Right kidney (tissue), 9 donors: ENCODE measurements around the gene CAPS.
"Not testable (repeated sequence)": the region's sequence is repeated elsewhere in the genome, so short reads cannot be mapped to it uniquely, and the experiment has no call there.

ENCODE experiments used
- DNase-seq: peaks from one replicate; pipeline ENCODE4 v3.0.0-alpha.2; 2016
- long read RNA-seq, 8 donors: transcript quantifications; one replicate each; lab custom pipeline, GENCODE V29; 2026

CAPS gene
- long read RNA-seq, donor 1, transcript CAPS-203 (5 exons, 3,750 nt) = major isoform, 40 of 47 reads
- long read RNA-seq, donor 1, partial matches to known transcripts = 5 of 47 reads
- long read RNA-seq, donor 1, other reads (novel, unspliced or antisense) = 0 of 47 reads
- long read RNA-seq, donor 2, transcript CAPS-203 (5 exons, 3,750 nt) = major isoform, 7 of 8 reads
- long read RNA-seq, donor 2, partial matches to known transcripts = 0 of 8 reads
- long read RNA-seq, donor 2, other reads (novel, unspliced or antisense) = 0 of 8 reads
- long read RNA-seq, donor 3, transcript CAPS-203 (5 exons, 3,750 nt) = major isoform, 13 of 14 reads
- long read RNA-seq, donor 3, partial matches to known transcripts = 0 of 14 reads
- long read RNA-seq, donor 3, other reads (novel, unspliced or antisense) = 0 of 14 reads
- long read RNA-seq, donor 4, transcript CAPS-203 (5 exons, 3,750 nt) = major isoform, 15 of 16 reads
- long read RNA-seq, donor 4, partial matches to known transcripts = 0 of 16 reads
- long read RNA-seq, donor 4, other reads (novel, unspliced or antisense) = 0 of 16 reads
- long read RNA-seq, donor 5, transcript CAPS-203 (5 exons, 3,750 nt) = major isoform, 14 of 14 reads
- long read RNA-seq, donor 5, partial matches to known transcripts = 0 of 14 reads
- long read RNA-seq, donor 5, other reads (novel, unspliced or antisense) = 0 of 14 reads
- long read RNA-seq, donor 6, transcript CAPS-203 (5 exons, 3,750 nt) = major isoform, 26 of 34 reads
- long read RNA-seq, donor 6, partial matches to known transcripts = 8 of 34 reads
- long read RNA-seq, donor 6, other reads (novel, unspliced or antisense) = 0 of 34 reads
- long read RNA-seq, donor 7 = 0 reads
- long read RNA-seq, donor 8, transcript CAPS-203 (5 exons, 3,750 nt) = major isoform, 11 of 19 reads
- long read RNA-seq, donor 8, partial matches to known transcripts = 7 of 19 reads
- long read RNA-seq, donor 8, other reads (novel, unspliced or antisense) = 0 of 19 reads

DNA sequence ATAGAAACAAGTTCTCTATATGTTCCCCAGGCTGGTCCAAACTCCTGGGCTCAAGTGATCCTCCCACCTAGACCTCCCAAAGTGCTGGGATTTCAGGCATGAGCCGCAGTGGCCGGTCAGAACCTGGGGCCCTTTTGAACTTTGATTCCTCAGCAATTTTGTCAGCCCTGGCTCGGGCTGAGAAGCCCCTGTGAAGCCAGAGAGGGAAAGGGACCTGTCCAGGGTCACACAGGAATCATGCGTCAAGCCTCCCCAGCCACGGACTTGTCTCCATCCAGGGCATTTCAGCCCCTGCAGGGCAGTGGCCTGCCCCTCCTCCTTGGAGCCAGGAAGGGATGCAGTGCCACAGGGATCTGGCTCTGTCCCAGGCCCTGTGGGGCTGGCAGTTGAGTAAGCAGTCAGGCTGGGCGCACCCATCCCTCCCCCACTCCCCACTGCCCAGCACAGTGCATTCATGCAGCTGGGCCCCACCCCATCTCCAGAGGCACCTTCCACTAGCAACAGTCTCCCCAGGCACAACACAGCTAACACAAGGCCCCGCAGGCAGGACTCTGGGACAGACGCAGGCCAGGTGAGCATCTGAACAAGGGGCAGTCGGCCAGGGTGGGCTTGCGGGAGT is at the start of gene CAPS:
TSS of gene CAPS (plus strand) at position 516 of the 619 bp plus-strand sequence. CDS start 153 bp downstream, outside the sequence.
- no peak for DNase-seq

GRCh38 chr19:5864725-5865486 is 49.1 kb upstream of the CAPS start:
- DNase-seq = no peak

DNA sequence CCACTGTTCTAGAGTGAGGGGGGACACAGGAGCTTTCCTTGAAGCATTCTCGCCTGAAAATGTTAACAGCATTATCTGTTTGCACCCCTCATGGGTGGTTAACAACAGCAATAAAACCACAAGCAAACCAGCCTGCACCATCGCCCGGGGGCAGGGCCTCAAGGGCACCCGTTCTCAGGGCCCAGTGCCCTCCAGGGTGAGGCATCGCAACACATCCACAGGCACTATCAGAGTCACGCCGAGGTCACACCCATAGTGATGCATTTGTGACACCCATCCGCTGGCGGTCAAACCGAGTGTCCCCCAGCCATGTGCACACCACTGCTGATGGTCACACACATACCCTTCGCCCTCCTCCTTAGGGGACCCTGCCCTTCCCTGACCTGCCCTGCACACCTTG is 48.3 kb upstream of the CAPS start:
- no peak for DNase-seq

DNA sequence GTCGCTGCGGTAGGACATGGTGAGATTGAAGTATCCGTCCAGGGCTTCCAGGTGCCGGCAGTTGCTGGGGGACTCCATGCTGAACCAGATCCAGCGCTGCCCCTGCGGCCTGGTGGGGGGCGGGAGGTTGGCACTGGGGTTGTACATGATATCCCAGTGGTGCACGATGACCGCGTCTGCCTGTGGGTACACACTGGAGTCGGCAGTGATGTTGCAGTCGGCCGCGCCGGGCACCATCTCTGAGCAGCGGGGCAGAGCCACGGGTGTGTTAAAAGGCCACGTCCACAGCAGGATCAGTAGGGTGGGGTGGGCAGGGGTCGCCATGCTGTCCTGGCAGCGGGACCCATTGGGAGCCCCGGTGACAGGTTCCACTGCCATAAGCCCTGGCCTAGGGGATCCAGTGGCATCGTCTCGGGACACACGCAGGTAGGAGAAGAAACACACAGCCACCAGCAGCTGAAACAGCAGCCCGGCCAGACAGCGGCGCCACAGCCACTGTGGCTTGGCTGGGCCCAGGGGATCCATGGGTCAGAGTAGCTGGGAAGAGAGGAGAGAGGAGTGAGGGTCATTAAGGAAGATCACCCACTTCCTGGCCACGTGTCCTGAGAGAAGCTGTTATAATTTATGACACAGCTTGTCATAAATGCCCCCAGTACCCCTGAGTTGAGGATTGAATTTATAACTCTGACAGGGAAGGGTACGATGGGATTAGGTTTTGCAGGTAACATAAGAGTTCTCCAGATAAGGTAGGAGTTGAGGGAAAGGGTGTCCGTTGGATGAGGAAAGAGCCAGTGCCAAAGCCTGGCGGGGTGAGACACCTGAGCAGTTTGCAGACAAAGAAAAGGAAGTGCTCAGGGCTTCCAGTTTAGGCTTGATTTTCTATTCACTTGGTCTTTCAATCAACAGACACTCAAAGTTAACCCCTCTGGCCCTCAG is 46.6 kb upstream of the CAPS start:
- no peak for DNase-seq

DNA sequence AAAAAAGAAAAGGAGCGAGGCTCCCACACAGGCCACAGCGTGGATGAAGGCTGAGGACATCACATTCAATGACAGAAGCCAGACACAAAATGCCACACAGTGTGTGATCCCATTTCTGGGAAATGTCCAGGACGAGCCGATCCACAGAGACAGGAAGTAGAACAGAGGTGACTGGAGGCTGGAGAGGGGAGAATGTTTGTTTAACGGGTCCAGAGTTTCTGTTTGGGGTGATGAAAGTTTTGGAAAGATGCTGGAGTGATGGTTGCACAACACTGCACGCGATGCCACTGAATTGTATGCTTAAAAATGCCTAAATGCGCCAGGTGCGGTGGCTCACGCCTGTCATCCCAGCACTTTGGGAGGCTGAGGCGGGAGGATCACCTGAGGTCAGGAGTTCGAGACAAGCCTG is 43.1 kb upstream of the CAPS start:
- no peak for DNase-seq

DNA sequence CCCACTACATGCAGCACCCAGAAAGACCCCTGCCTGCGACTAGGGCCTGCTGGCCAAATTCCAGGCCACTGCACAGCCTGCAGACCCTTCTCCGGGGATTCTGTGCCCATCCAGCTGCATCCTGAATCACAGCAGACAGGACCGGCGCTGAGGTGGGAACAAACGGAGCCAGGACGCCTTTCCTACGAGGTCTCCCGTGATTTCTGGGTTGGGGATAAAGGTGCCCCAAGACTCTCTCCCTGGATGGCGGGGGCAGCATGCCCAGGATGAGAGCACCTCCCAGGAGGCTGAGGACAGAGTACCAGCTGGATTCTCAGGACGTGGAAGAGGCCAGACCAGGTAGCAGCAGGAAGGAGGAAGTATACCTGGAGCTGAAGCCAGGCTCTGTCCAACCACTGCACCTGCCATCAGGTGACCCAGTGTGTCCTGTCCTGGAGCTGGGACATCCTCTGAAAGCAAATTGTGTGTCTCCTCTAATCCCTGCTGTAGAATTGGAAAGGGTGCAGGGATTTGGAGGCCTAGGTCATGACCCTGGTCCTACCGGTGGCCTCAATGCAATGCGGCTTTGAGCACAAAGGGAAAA is 40.3 kb upstream of the CAPS start:
- no peak for DNase-seq

GRCh38 chr19:5874496-5874895 is 39.6 kb upstream of the CAPS start:
- DNase-seq = not testable (repeated sequence)

- no peak for DNase-seq
These were observed 36.6 kb upstream of the CAPS start for GRCh38 chr19:5877427-5877826.

GRCh38 chr19:5877882-5878281 is 36.2 kb upstream of the CAPS start:
- DNase-seq = no peak

- no peak for DNase-seq
These were observed 33.9 kb upstream of the CAPS start for GRCh38 chr19:5880196-5880595.

GRCh38 chr19:5880604-5881078 is 33.4 kb upstream of the CAPS start:
- DNase-seq = no peak

- no peak for DNase-seq
These were observed 32.3 kb upstream of the CAPS start for GRCh38 chr19:5881543-5882299.

DNA sequence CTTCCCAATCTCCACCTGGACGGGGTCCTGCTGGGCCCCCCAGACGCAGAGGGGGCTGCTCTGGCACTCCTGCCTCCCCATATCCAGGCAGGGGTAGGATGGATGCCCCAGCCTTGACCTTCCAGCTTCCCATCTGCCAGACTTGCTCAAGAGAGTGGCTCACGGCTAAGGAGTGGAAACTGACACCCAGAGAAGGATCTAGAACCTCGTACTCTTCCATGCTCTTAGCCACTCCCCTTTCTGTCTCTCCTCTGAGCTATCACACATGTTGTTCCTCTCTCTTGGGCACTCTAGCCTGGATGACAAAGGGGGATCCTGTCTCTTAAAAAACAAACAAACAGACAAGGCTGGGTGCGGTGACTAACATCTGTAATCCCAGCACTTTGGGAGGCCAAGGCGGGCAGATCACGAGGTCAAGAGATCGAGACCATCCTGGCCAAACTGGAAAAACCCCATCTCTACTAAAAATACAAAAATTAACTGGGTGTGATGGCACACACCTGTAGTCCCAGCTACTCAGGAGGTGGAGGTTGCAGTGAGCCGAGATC is 31.6 kb upstream of the CAPS start:
- no peak for DNase-seq

GRCh38 chr19:5883157-5883873 is 30.7 kb upstream of the CAPS start:
- not testable (repeated sequence) for DNase-seq

GRCh38 chr19:5884065-5884811 is 29.8 kb upstream of the CAPS start:
- DNase-seq = not testable (repeated sequence)

DNA sequence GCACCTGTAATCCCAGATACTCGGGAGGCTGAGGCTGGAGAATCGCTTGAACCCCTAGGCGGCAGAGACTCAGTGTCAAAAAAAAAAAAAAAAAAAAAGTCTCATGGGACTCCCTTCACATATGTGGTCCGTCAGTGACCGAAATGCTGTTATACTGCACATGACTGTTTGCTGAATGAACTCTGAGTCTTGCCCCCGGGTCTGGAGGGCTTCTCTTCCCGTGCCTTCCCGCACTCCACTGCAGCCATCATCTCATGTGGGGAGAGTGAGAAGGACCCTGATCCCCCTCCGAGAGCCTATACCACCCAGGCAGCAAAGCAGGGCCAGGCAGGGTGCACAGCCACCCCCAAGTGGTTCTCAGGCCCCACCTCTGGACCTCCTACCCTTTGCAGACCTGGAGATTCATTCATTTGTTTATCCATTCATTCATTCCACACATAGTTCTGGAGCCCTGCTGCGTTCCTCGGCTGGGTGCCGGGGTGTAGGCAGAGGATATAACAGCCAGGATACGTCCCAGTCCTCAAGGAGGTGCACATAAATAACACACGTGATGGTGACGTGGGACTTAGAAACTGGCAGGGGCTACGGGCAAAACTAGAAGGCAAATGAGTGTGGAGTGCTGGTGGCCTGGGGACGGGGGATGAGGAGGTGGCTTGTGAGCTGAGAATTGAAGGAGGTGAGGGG is 24.6 kb upstream of the CAPS start:
- no peak for DNase-seq

GRCh38 chr19:5890099-5890498 is 24.0 kb upstream of the CAPS start:
- no peak for DNase-seq
